GF-D8 (cell line): ENCODE measurements around the gene KLK10.
"Not testable (repeated sequence)": the region's sequence is repeated elsewhere in the genome, so short reads cannot be mapped to it uniquely, and the experiment has no call there.

Source experiments
- DNase-seq: peaks from one replicate; lab custom pipeline; 2025; lab: John Stamatoyannopoulos, UW

The KLK10 gene

DNA sequence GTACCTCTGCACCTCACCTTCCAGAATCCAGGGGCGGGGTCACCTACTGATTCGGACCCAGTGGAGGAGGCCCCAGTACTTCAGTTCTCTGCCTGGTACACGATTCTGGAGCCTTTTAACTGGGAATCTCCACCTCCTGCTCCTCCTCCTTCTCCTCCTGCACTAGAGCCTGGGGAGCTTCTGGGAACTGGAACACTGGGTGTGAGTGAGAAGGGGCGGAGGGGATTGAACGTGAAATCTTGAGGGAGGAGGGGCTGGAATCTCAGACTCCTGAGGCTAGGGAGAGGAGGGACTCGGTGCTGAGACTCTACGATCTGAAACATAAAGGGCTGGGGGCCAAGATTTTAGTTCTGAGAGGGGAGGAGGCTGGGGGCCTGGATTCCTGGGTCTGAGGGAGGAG, 18.0 kb downstream of the KLK10 start, which contains the start of gene KLK8:
Gene KLK8, minus strand, starts transcription at position 90 of the 400 bp plus-strand sequence. CDS start 437 bp downstream, outside the sequence.
- no peak for DNase-seq

GRCh38 chr19:51000981-51001380, 18.5 kb downstream of the KLK10 start:
- DNase-seq = no peak

GRCh38 chr19:51000426-51000825, 19.1 kb downstream of the KLK10 start:
- DNase-seq = no peak

DNA sequence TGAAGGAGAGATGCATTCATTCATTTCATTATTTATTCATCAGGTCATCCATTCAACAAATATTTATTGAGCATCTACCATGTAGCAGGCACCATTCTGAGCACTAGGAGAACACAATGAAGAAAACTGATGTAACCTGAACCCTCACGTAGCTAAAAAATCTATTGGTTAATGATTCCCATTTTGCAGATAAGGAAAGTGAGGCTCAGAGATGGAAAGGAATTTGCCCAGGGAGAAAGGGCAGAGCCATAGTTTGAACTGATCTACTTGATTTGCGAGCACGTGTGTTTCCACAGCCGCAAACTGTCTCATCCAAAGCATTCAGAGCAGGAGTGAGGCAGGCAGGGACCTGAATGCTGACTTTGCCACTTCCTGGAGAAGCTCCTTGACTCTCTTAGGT, 20.8 kb downstream of the KLK10 start:
- no peak for DNase-seq

GRCh38 chr19:50998061-50998460, 21.4 kb downstream of the KLK10 start:
- no peak for DNase-seq

- no peak for DNase-seq
Observed at GRCh38 chr19:50994129-50994528, 25.4 kb downstream of the KLK10 start.

GRCh38 chr19:50992666-50993035, 26.9 kb downstream of the KLK10 start:
- DNase-seq = no peak

- not testable (repeated sequence) for DNase-seq
Observed at GRCh38 chr19:50984416-50984815, 35.1 kb downstream of the KLK10 start.

- DNase-seq = no peak
Observed at GRCh38 chr19:50983625-50984292, 35.8 kb downstream of the KLK10 start, which contains the start of gene KLK7. Gene KLK7, minus strand, starts transcription at chr19:50983917. Its CDS starts 1,518 bp downstream, at chr19:50982399.

DNA sequence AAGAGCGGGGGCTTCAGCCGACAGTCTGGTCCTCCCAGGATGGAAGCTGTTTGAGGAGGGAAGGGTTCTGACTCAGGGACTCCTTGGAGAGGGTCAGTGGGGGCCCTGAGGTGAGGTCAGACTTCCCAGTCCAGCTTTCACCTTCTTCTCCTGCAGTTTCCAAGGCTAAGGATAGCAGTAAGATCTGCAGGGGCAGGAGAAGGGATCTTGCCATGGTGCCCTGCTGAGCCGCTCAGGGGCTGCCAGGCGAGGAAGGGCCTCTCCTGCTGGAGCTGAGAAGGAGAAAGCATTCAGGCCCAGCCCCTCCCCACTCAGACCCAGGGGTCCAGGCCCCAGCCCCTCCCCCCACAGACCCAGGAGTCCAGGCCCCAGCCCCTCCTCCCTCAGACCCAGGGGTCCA, 37.3 kb downstream of the KLK10 start:
- DNase-seq = no peak

GRCh38 chr19:50981587-50982146, 37.8 kb downstream of the KLK10 start:
- no peak for DNase-seq

- no peak for DNase-seq
Observed at GRCh38 chr19:50980208-50980607, 39.3 kb downstream of the KLK10 start.

DNA sequence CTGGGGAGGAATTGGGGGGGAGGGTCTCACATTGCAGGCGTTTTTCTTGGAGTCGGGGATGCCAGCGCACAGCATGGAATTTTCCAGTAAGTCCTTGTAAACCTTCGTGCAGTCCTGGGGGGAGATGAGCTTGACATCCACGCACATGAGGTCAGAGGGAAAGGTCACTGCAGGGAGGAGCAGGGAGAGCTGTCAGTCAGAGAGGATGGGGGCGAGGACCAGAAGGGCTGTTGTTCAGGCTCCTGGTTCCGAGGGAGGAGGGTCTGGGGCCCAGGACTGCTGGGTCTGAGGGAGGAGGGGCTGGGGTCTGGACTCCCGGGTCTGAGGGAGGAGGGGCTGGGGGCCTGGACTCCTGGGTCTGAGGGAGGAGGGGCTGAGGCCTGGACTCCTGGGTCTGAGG, 39.8 kb downstream of the KLK10 start:
- no peak for DNase-seq

DNA sequence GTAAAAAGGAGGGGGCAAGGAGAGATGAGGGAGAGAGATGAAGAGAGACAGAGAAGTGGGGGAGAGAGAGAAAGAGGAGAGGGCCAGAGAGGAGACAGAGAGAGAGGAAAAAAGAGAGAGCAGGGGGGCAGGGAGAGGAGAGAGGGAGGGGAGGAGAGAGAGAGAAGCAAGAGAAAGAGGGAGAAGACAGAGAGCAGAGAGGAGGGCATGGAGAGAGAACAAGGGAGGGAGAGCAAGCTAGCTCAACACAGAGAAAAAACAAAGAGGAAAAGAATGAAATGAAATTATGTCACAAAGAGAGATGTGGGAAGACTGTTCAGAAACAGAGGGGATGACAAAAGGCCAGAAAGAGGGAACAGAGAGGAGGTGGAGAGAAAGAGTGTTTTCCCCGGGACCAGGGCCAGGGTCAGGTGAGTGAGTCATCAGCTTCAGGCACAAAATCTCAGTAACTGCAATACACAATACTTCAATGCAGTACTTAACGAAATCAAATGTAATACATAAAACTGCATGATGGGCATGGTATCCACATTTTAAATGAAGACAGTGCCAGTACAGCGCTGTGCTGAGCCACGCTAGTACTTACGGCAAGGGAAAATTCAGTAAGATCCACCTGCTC, 40.6 kb downstream of the KLK10 start:
- no peak for DNase-seq

- DNase-seq = no peak
Observed at GRCh38 chr19:50977626-50978025, 41.9 kb downstream of the KLK10 start.

- no peak for DNase-seq
Observed at GRCh38 chr19:50975766-50976165, 43.7 kb downstream of the KLK10 start.

GRCh38 chr19:50974702-50975556, 44.6 kb downstream of the KLK10 start:
- DNase-seq = no peak

- no peak for DNase-seq
Observed at GRCh38 chr19:50972795-50973376, 46.6 kb downstream of the KLK10 start.

DNA sequence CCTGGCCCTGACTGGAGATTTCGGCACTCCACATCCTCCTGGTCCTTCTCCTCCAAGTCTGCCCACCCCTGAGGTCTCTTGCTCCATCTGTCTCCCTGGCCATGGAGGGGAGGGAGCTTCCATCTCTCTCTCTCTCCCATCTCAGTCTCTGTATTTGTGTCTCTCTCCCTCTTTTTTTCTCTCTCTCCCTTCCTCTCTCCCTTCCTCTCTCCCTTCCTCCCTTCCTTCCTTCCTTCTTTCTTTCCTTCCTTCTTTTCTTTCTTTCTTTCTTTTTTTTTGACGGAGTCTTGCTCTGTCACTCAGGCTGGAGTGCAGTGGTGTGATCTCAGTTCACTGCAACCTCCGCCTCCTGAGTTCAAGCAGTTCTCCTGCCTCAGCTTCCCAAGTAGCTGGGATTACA, 49.7 kb downstream of the KLK10 start:
- DNase-seq = not testable (repeated sequence)

DNA sequence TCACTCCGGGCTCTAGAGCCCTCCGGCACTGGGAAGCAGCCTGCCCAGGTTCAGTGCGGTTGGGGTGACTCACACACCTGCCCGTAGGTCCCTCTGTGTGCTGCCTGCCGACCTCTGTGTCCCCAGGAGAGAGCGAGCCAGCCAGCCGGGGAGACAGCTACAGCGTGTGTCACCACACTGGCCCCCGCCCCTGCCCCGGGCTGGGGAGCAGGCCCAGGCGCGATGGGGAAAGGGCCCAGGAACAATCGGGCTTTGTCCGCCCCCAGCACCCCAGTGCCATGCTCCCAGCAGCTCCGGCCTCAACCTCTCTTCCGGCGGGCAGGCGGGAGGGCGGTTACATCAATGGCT, 50.1 kb downstream of the KLK10 start, which contains the start of gene KLK6:
Gene KLK6, minus strand, starts transcription at position 179 of the 348 bp plus-strand sequence. CDS start 1,487 bp downstream, outside the sequence.
- DNase-seq = no peak

- no peak for DNase-seq
Observed at GRCh38 chr19:50968716-50969412, 50.6 kb downstream of the KLK10 start.
